ENCODE measurements around the gene C17orf114.

Gene C17orf114

DNA sequence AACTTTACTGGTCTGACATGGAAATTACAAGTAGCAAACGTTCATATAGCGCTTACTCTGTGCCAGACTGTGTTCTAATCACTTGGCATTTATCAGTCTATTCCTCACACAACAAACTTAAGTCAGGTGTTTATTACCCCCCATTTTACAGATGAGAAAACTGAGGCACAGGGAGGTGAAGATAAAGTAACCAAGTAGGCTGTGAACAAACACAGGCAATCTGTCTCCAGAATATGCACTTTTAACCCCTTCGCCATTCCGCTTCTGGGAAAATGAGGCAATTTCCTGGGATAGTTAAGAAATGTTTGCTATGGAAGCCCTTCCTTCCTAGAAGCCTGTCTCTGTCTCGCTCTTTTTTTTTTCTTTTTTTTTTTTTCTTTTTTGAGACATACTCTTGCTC lies 50.2 kb downstream of the C17orf114 start:
- peaks cover 93% of the 10 kb centered on the region for H3K27me3 Mint-ChIP-seq (ENCODE audit: low read depth, poor library complexity)
- TF ChIP-seq, protein P1, sequence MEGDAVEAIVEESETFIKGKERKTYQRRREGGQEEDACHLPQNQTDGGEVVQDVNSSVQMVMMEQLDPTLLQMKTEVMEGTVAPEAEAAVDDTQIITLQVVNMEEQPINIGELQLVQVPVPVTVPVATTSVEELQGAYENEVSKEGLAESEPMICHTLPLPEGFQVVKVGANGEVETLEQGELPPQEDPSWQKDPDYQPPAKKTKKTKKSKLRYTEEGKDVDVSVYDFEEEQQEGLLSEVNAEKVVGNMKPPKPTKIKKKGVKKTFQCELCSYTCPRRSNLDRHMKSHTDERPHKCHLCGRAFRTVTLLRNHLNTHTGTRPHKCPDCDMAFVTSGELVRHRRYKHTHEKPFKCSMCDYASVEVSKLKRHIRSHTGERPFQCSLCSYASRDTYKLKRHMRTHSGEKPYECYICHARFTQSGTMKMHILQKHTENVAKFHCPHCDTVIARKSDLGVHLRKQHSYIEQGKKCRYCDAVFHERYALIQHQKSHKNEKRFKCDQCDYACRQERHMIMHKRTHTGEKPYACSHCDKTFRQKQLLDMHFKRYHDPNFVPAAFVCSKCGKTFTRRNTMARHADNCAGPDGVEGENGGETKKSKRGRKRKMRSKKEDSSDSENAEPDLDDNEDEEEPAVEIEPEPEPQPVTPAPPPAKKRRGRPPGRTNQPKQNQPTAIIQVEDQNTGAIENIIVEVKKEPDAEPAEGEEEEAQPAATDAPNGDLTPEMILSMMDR (IDR thresholded peaks at IDR 0.05): no peak

More for the DNA sequence above, 50.2 kb downstream of the C17orf114 start:
- Mint-ChIP-seq H3K4me1 (no peaks in the 10 kb centered on the region), H3K9me3 (peaks cover 5% of the 10 kb centered on the region), H3K27ac (no peak overlapping the region), H3K4me3 (no peak overlapping the region), H3K36me3 (ENCODE audit: low read depth) (no peaks in the 10 kb centered on the region)
- DNase-seq: no peak

Data from nephron progenitor cell (in vitro differentiated cells).